H9 (cell line): Measurements from ENCODE around the gene SLC22A6. TPM values are rescaled to one million over a fixed set of nuclear protein-coding genes. Genes with fewer than 3 reads are reported as not detected.

ENCODE experiments used
- DNase-seq: peaks from one replicate; pipeline ENCODE4 v3.0.0-alpha.2; 2017
- H2AFZ ChIP-seq: one replicate; pipeline ENCODE4 v1.6.1; 2013; ENCODE audit warnings: mild to moderate bottlenecking, low read length, control low read depth, moderate library complexity
- H2AK5ac ChIP-seq: 2 replicates; pipeline ENCODE4 v1.6.1; 2013; ENCODE audit warnings: low read length, control low read depth, mixed read lengths; ENCODE audit not compliant: insufficient read length
- H2BK120ac ChIP-seq: one replicate; pipeline ENCODE4 v1.6.1; 2013; ENCODE audit warnings: low read depth, mild to moderate bottlenecking, low read length, control low read depth, inconsistent platforms; ENCODE audit not compliant: poor library complexity, severe bottlenecking
- H2BK12ac ChIP-seq: 2 replicates; pipeline ENCODE4 v1.6.1; 2013; ENCODE audit warnings: low read length, control low read depth, mixed read lengths, low read depth; ENCODE audit not compliant: insufficient read length
- H2BK15ac ChIP-seq: 2 replicates; pipeline ENCODE4 v1.6.1; 2013; ENCODE audit warnings: low read depth, low read length, control low read depth
- H2BK20ac ChIP-seq: one replicate; pipeline ENCODE4 v1.6.1; 2013; ENCODE audit warnings: low read depth, mild to moderate bottlenecking, low read length, control low read depth, inconsistent platforms; ENCODE audit not compliant: poor library complexity, severe bottlenecking
- H2BK5ac ChIP-seq: 2 replicates; pipeline ENCODE4 v1.6.1; 2013; ENCODE audit warnings: low read length, control low read depth, mixed read lengths; ENCODE audit not compliant: insufficient read length
- H3K14ac ChIP-seq: 2 replicates; pipeline ENCODE4 v1.6.1; 2013; ENCODE audit warnings: low read length, control low read depth; ENCODE audit not compliant: insufficient read depth
- H3K18ac ChIP-seq: 2 replicates; pipeline ENCODE4 v1.6.1; 2013; ENCODE audit warnings: low read depth, mild to moderate bottlenecking, mixed read lengths, low read length, control low read depth; ENCODE audit not compliant: insufficient read length
- H3K23ac ChIP-seq: 2 replicates; pipeline ENCODE4 v1.6.1; 2013; ENCODE audit warnings: low read length, control low read depth, mixed read lengths, low read depth; ENCODE audit not compliant: insufficient read length
- H3K23me2 ChIP-seq: 2 replicates; pipeline ENCODE4 v1.6.1; 2013; ENCODE audit warnings: low read depth, mild to moderate bottlenecking, mixed read lengths, low read length, control low read depth; ENCODE audit not compliant: insufficient read length, poor library complexity, severe bottlenecking
- H3K27ac ChIP-seq: 2 replicates; pipeline ENCODE4 v1.5.1; 2013; ENCODE audit warnings: low read length, control low read depth, mixed read lengths, low read depth; ENCODE audit not compliant: insufficient read length
- H3K27me3 ChIP-seq: 2 replicates; pipeline ENCODE4 v1.6.1; 2013; ENCODE audit warnings: low read length, control low read depth, inconsistent platforms; ENCODE audit not compliant: insufficient read depth
- H3K4ac ChIP-seq: 2 replicates; pipeline ENCODE4 v1.6.1; 2013; ENCODE audit warnings: low read depth, mild to moderate bottlenecking, control low read depth, inconsistent platforms, low read length, moderate library complexity
- H3K4me1 ChIP-seq: 2 replicates; pipeline ENCODE4 v1.6.1; 2013; ENCODE audit warnings: low read length, control low read depth, inconsistent platforms; ENCODE audit not compliant: insufficient read depth
- H3K4me2 ChIP-seq: 2 replicates; pipeline ENCODE4 v1.6.1; 2013; ENCODE audit warnings: low read length, control low read depth, mixed read lengths; ENCODE audit not compliant: insufficient read length, insufficient read depth
- H3K56ac ChIP-seq: 2 replicates; pipeline ENCODE4 v1.6.1; 2013; ENCODE audit warnings: low read depth, mild to moderate bottlenecking, mixed read lengths, low read length, control low read depth; ENCODE audit not compliant: insufficient read length
- H3K79me1 ChIP-seq: 2 replicates; pipeline ENCODE4 v1.6.1; 2013; ENCODE audit warnings: low read depth, mild to moderate bottlenecking, moderate library complexity, low read length, control low read depth, inconsistent platforms; ENCODE audit not compliant: insufficient read depth, poor library complexity, severe bottlenecking
- H3K79me2 ChIP-seq: 2 replicates; pipeline ENCODE4 v1.6.1; 2013; ENCODE audit warnings: low read length, control low read depth, inconsistent platforms; ENCODE audit not compliant: insufficient read depth
- H3K9ac ChIP-seq: 2 replicates; pipeline ENCODE4 v1.6.1; 2013; ENCODE audit warnings: low read length, control low read depth, mixed read lengths; ENCODE audit not compliant: insufficient read length; ENCODE audit errors: extremely low read depth
- H3K9me3 ChIP-seq: one replicate; pipeline ENCODE4 v1.6.1; 2013; ENCODE audit warnings: low read depth, low read length, inconsistent platforms; ENCODE audit not compliant: control insufficient read depth
- H3T11ph ChIP-seq: one replicate; pipeline ENCODE4 v1.6.1; 2013; ENCODE audit warnings: mild to moderate bottlenecking, low read length, control low read depth, inconsistent platforms
- H4K20me1 ChIP-seq: one replicate; pipeline ENCODE4 v1.6.1; 2013; ENCODE audit not compliant: control insufficient read depth, insufficient read length, insufficient read depth
- H4K5ac ChIP-seq: 2 replicates; pipeline ENCODE4 v1.6.1; 2013; ENCODE audit warnings: low read depth, mild to moderate bottlenecking, mixed read lengths, low read length, control low read depth; ENCODE audit not compliant: insufficient read length
- H4K8ac ChIP-seq: replicated peaks from 2 replicates; pipeline ENCODE4 v1.6.1; 2013; ENCODE audit warnings: low read length, control low read depth, mixed read lengths, low read depth; ENCODE audit not compliant: insufficient read length
- H4K91ac ChIP-seq: 2 replicates; pipeline ENCODE4 v1.6.1; 2013; ENCODE audit warnings: low read depth, mild to moderate bottlenecking, moderate library complexity, mixed read lengths, low read length, control low read depth; ENCODE audit not compliant: insufficient read length
- H3K27ac Mint-ChIP-seq, 3 experiments: 2 replicates in 2 of 3; 3 replicates in 1 of 3; pipeline ENCODE4 v1.8.0; 2020 to 2021; ENCODE audit warnings: mixed read lengths in 3 of 3, mild to moderate bottlenecking in 1 of 3, moderate library complexity in 1 of 3
- H3K27me3 Mint-ChIP-seq: 2 replicates; pipeline ENCODE4 v1.8.0; 2021; ENCODE audit warnings: low read depth, mild to moderate bottlenecking, moderate library complexity, mixed read lengths
- H3K36me3 Mint-ChIP-seq, 3 experiments: 2 replicates in 2 of 3; 3 replicates in 1 of 3; pipeline ENCODE4 v1.8.0; 2020 to 2021; ENCODE audit warnings: low read depth in 3 of 3, mixed read lengths in 3 of 3; ENCODE audit not compliant: insufficient read depth in 1 of 3
- H3K4me1 Mint-ChIP-seq, 2 experiments: 2 replicates each; pipeline ENCODE4 v1.8.0; 2020; ENCODE audit warnings: mixed read lengths in 2 of 2
- H3K4me3 Mint-ChIP-seq, 2 experiments: 2 replicates in 1 of 2; 3 replicates in 1 of 2; pipeline ENCODE4 v1.8.0; 2020 to 2021; ENCODE audit warnings: mild to moderate bottlenecking in 2 of 2, mixed read lengths in 2 of 2, moderate library complexity in 1 of 2
- H3K9me3 Mint-ChIP-seq, 2 experiments: 2 replicates in 1 of 2; 3 replicates in 1 of 2; pipeline ENCODE4 v1.8.0; 2020; ENCODE audit warnings: mild to moderate bottlenecking in 2 of 2, mixed read lengths in 2 of 2, moderate library complexity in 1 of 2
- CTCF ChIP-seq: fragments of 200-600 bp; sonication (generic); conservative IDR thresholded peaks from 3 replicates; pipeline ENCODE4 v1.8.0; 2021; ENCODE audit warnings: antibody characterized with exemption, mild to moderate bottlenecking
- WGBS: extraction: QIAGEN DNeasy Blood & Tissue Kit; methylation state at CpG from one replicate; pipeline ENCODE4 v1.1.7; 2013; ENCODE audit warnings: missing lambda C conversion rate, low lambda C conversion rate, mixed read lengths; ENCODE audit not compliant: insufficient read length; ENCODE audit errors: extremely low coverage; 5-methylcytosine and 5-hydroxymethylcytosine counted together
- total RNA-seq: library from RNA; stranded (reverse); gene quantifications from 2 replicates; pipeline ENCODE4 v1.2.1, GENCODE V29; 2021

SLC22A6 gene
- total RNA-seq, 1 experiment from 2014 or later, result not detected

- Histone ChIP-seq H4K8ac (no peak overlapping the region), H3K79me2 (no peaks in the 10 kb centered on the region), H3K9ac (no peak overlapping the region), H3K23ac (no peak overlapping the region), H4K5ac (no peak overlapping the region), H3K18ac (no peak overlapping the region), H2BK5ac (no peak overlapping the region), H3K27me3 (no peaks in the 10 kb centered on the region), H3K27ac (no peak overlapping the region), H3K79me1 (no peaks in the 10 kb centered on the region), H2AK5ac (no peak overlapping the region), H3K56ac (no peak overlapping the region), H2BK120ac (no peak overlapping the region), H4K91ac (no peak overlapping the region), H3K23me2 (no peaks in the 10 kb centered on the region), H2BK12ac (no peak overlapping the region), H3K4me1 (no peaks in the 10 kb centered on the region; the same call in 1 of the 2 replicates), H2BK20ac (no peak overlapping the region), H3K4me2 (no peak overlapping the region), H3K14ac (no peak overlapping the region), H2AFZ (no peak overlapping the region), H3K9me3 (no peaks in the 10 kb centered on the region), H4K20me1 (no peaks in the 10 kb centered on the region), H3T11ph (no peak overlapping the region), H2BK15ac (no peak overlapping the region), H3K4ac (no peak overlapping the region)
- Mint-ChIP-seq H3K27ac (peak overlapping the region in 1 of 3 experiments; percentile 3; a peak in 3 of 7 replicates), H3K4me1 (peaks cover 29 to 42% of the 10 kb centered on the region in 2 experiments), H3K9me3 (no peaks in the 10 kb centered on the region; a peak in 1 of 5 replicates), H3K27me3 (peaks cover 12% of the 10 kb centered on the region; the same call in 1 of the 2 replicates), H3K4me3 (no peak overlapping the region), H3K36me3 (no peaks in the 10 kb centered on the region; a peak in 1 of 7 replicates)
- no peak for DNase-seq
- TF ChIP-seq CTCF, result no peak
- WGBS, result no CpG with 5 or more reads among the region's 13 CpGs
Observed at GRCh38 chr11:63014408-63015055, 29.8 kb upstream of the SLC22A6 start.
